ENCODE results near the gene RALGAPA2.

The RALGAPA2 gene

GRCh38 chr20:20368418-20369249 lies 343.8 kb downstream of the RALGAPA2 start:
- POLR2A ChIA-PET: no interaction called here
- no peak for DNase-seq (ENCODE audit: low read depth, low spot score)
- no peak overlapping the region for H3K4me3 ChIP-seq (ENCODE audit: low read depth, low read length)

GRCh38 chr20:20367575-20368417 lies 344.6 kb downstream of the RALGAPA2 start, which contains the start of gene INSM1:
TSS of gene INSM1 (plus strand) at chr20:20368104. CDS start at chr20:20368268, 164 bp downstream.
- CTCF ChIA-PET: no interaction called here
- no peak for TF ChIP-seq CTCF (IDR thresholded peaks at IDR 0.05; ENCODE audit: insufficient read depth, low read length, missing control alignments)
- no peak within 1 kb of the TSS for H3K4me3 ChIP-seq (ENCODE audit: low read depth, low read length)
- POLR2A ChIA-PET: no interaction called here
- no peak for DNase-seq (ENCODE audit: low read depth, low spot score)

More at GRCh38 chr20:20368418-20369249, 343.8 kb downstream of the RALGAPA2 start:
- CTCF ChIA-PET: no interaction called here
- no peak for TF ChIP-seq CTCF (IDR thresholded peaks at IDR 0.05; ENCODE audit: insufficient read depth, low read length, missing control alignments)

GRCh38 chr20:20366876-20367574 lies 345.4 kb downstream of the RALGAPA2 start:
- no peak for TF ChIP-seq CTCF (IDR thresholded peaks at IDR 0.05; ENCODE audit: insufficient read depth, low read length, missing control alignments)
- no peak for DNase-seq (ENCODE audit: low read depth, low spot score)
- ChIA-PET POLR2A (no interaction called here), CTCF (no interaction called here)
- H3K4me3 ChIP-seq (ENCODE audit: low read depth, low read length): no peak overlapping the region

GRCh38 chr20:20366551-20366875 lies 345.9 kb downstream of the RALGAPA2 start:
- no peak for TF ChIP-seq CTCF (IDR thresholded peaks at IDR 0.05; ENCODE audit: insufficient read depth, low read length, missing control alignments)
- ChIA-PET POLR2A (no interaction called here), CTCF (no interaction called here)
- DNase-seq (ENCODE audit: low read depth, low spot score): no peak
- no peak overlapping the region for H3K4me3 ChIP-seq (ENCODE audit: low read depth, low read length)

GRCh38 chr20:20365480-20366161 lies 346.8 kb downstream of the RALGAPA2 start:
- TF ChIP-seq CTCF (IDR thresholded peaks at IDR 0.05; ENCODE audit: insufficient read depth, low read length, missing control alignments): no peak
- ChIA-PET POLR2A (no interaction called here), CTCF (no interaction called here)
- H3K4me3 ChIP-seq (ENCODE audit: low read depth, low read length): no peak overlapping the region
- DNase-seq (ENCODE audit: low read depth, low spot score): no peak

Data from AG04449 (cell line).